HCEC 1CT (cell line): ENCODE data around the gene SRPK2.
"Not testable (repeated sequence)": the region's sequence is repeated elsewhere in the genome, so short reads cannot be mapped to it uniquely, and the experiment has no call there.

Experiments
- DNase-seq: peaks from one replicate; pipeline ENCODE4 v3.0.0-alpha.2; 2017

SRPK2 gene

DNA sequence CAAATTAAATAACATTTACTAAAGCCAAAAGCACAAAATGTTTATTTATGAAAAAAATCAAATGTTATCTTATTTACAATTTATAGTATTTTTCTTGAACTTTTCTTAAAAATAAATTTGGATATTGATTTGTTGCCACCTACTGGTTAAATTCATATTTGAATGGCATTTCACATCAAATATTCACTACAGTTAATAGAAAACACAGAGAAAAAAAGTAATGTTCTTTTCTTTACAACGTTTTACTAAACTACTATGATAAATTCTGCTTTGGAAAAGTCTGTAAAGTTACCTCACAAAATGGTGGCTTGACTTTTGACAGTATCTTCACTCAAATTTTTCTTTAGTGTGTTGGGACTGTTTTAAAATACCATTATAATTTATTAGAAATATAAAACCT lies 52.7 kb downstream of the SRPK2 start:
- peak; percentile 30 for DNase-seq

DNA sequence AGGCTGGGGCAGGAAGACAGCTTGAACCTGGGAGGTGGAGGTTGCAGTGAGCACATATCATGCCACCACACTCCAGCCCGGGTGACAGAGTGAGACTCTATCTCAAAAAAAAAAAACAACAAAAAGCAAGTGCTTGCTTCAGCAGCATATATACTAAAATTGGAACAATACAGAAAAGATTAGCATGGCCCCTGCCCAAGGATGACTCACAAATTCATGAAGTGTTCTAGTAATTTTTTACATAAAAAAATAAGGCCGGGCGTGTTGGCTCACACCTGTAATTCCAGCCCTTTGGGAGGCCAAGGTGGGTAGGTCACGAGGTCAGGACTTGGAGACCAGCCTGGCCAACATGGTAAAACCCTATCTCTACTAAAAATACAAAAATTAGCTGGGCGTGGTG lies 56.1 kb downstream of the SRPK2 start:
- DNase-seq = not testable (repeated sequence)

DNA sequence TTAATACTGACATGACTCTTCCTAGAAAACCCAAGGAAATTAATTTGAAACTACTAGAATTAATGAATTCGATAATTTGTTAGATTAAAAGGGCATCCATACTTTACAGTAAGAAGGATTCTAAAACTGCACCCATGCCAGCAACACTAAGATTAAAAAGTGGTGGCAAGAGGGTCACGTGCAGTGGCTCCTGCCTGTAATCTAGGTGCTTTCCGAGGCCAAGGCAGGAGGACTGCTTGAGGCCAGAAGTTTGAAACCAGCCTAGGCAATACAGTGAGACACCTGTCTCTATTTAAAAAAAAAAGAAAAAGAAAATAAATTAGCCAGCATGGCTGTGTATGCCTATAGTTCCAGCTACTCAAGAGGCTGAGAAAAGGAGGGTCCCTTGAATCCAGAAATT lies 58.2 kb downstream of the SRPK2 start:
- no peak for DNase-seq

DNA sequence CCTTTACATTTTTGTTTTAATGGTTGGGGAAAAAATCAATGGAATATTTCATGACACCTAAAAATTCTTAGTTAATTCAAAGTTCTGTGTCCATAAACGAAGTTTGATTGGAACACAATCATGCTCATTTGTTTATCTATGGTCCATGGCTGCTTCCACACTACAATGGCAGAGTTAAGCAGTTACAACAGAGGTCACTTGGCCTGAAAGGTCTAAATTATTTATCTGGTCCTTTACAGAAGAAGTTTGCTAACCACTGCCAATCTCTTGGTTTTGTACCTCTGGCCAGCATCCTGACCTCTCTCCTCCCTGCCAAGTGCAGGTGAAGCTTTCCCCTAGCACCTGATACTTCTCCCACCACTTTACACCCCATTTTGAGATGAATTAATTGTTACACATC lies 61.5 kb downstream of the SRPK2 start:
- no peak for DNase-seq

DNA sequence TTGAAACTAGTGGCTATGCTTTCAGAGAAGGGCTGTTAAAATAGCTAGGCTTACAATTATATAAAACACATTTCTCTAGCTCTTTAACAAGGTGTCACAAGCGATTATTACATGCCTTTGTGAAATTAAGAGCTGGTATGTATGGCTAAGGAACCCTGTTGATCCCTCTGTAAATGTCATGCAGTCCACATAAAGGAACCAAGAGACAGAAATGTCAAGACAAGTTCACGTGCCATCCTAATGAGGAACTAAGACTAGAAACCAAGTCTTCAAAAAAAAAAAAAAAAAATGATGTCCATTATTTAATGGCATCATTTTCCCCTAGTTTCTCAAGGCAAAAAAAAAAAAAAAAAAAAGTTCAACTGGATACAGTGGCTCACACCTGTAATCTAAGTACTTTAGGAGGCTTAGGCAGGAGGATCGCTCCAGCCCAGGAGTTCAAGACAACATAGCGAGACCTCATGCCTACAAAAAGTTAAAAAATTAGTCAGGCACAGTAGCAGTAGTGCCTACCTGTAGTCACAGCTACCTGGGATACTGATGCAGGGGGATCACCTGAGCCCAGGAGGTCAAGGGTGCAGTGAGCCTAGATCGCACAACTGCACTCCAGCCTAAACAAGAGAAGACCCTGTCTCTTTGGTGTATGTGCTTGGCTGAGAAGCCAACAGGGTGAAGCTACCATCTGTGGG lies 63.4 kb downstream of the SRPK2 start:
- DNase-seq = no peak

DNA sequence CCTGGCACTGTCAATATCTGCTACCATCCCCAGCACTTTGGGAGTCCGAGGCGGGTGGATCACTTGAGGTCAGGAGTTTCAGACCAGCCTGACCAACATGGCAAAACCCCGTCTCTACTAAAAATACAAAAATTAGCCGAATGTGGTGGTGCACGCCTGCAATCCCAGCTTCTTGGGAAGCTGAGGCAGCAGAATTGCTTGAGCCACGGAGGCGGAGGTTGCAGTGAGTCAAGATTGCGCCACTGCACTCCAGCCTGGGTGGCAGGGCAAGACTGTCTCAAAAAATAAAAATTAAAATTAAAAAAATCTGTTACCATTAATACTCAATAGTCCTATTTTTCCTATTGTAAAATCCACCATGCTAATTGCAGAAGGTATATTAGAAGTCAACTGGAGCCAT lies 64.1 kb downstream of the SRPK2 start:
- not testable (repeated sequence) for DNase-seq

DNA sequence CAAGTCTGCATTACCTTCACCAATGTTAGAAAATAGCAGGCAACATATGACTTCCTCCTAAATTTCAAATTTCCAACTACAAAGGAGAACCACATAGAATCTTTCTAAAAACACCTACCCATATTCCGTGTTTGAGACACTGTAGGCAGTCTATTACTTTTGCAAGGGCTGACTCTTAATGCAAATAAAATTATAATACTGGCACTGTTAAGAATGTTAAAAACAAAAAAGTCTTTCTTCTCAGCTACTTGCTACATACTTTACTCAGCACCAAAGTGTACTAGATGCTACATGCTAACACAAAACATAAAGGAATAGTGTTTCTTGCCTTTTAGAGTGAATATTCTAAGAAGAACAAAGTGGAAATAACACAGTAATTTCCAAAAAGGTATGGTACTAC lies 65.4 kb downstream of the SRPK2 start:
- no peak for DNase-seq

DNA sequence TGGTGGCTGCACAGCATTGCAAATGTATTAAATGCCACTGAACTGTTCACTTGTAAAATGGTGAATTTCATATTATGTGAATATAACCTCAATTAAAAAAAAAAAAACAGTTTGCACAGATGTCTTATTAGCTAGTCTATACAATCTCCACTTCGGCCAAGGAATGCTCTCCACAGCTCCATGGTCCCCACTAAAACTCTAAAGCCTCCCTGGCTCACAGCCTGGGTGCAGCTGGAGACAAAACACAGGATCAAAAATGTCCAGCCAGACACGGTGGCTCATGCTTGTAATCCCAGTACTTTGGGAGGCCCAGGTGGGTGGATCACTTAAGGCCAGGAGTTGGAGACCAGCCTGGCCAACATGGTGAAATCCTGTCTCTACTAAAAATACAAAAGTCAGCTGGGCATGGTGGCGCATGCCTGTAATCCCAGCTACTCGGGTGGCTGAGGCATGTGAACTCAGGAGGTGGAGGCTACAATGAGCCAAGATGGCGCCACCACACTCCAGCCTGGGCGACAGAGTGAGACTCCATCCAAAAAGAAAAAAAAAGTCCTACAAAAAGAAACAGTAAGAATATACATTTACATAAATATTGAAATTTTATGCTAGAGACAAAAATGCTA lies 66.0 kb downstream of the SRPK2 start:
- DNase-seq = no peak

DNA sequence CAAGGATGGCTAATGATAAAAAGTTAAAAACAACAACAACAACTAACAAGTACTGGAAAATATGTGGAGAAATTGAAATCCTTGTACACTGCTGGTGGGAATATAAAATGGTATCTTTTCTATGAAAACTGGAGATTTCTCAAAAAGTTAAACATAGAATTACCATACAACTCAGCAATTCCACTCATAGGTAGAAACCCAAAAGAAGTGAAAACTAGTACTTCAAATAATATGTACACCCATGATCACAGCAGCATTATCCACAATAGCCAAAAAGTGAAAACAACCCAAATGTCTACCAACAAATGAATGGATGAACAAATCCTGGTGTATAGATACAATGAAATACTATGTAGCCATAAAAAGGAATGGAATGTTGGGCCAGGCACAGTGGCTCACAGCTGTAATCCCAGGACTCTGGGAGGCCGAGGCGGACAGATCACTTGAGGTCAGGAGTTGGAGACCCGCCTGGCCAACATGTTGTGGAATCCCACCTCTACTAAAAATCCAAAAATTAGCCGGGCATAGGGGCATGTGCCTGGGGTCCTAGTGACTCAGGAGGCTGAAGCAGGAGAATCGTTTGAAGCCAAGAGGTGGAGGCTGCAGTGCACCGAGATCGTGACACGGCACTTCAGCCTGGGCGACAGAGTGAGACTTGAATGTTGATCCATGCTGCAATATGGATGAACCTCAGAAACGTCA lies 66.8 kb downstream of the SRPK2 start:
- DNase-seq = no peak

DNA sequence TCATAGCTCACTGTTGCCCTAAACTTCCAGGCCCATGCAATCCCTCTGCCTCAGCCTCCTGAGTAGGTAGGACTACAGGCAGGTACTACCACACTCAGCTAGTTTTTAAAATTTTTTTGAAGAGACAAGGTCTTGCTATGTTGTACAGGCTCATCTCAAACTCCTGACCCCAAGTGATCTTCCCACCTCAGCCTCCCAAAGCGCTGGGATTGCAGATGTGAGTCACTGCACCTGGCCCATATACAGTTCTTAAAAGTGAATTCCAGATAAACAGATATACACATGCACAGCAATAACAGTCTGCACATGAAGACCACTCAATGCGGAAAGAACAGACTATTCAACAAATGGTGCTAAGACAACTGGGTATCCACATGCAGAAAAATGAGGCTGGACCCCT lies 67.8 kb downstream of the SRPK2 start:
- no peak for DNase-seq

DNA sequence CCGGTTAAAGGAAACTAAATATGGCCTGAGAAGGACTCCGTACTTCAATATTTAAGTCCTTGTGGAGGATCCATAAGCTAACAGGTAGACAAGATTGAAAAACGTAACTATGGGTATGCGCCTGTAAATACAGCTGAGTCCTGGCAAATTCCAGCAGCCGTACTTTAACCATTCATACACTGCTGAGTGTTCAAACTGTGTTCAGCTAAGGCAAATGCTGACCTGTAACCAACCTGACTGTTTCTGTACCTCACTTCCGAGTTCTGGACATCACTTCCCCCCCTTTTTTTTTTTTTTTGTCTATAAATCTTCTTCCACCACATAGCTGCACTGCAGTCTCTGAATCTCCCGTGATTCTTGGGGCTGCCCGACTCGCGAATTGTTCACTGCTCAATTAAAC lies 69.1 kb downstream of the SRPK2 start:
- no peak for DNase-seq

DNA sequence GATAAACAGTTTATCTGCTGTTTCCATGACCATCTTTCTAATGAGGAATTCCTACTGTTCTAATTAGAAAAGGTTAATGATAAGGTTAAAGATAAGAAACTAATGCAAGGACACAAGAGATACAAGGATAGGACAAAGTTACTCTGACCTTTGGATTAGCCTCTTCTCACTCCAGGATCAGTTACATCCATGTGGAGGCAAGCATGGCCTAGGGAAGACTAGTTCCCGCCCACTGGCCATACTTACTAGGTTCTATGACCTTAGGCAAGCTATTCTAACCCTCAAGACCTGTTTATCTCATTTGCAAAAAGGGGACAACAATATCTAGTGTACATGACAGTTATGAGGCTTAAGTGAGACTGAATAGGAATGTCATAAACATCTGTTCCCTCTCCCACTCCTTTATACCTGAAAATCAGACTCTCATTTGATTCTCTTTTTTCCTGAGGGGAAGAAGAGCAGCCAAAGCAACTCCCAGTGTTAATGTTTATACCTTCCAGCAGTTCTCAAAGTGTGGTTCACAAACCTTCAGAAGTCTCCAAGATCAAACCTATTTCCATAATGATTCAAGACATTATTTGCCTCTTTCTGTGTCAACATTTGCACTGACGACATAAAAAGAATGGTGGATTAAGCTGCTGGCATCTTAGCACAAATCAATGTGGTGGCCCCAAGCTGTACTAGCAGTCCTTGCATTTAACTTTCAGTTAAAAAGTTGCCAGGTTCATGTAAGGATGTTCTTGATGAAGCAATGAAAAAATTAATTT lies 72.0 kb downstream of the SRPK2 start:
- no peak for DNase-seq

DNA sequence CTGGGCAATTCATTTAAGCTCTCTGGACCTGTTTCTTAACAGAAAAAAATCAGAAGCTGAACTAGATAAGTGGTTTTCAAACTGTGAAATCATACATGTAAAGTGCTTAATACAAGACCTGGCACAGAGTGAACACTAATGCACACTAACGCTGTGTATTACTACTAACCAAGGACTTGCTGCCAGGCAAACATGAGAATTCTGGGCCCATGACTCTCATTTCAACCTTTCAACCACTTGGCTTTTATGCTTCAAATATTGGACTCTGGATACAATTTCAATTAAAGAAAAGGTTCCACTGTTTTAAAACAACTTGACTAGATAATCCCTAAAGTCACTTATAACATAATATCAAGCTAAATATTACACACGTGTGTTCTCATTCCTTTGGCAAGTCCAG lies 73.4 kb downstream of the SRPK2 start:
- DNase-seq = no peak

DNA sequence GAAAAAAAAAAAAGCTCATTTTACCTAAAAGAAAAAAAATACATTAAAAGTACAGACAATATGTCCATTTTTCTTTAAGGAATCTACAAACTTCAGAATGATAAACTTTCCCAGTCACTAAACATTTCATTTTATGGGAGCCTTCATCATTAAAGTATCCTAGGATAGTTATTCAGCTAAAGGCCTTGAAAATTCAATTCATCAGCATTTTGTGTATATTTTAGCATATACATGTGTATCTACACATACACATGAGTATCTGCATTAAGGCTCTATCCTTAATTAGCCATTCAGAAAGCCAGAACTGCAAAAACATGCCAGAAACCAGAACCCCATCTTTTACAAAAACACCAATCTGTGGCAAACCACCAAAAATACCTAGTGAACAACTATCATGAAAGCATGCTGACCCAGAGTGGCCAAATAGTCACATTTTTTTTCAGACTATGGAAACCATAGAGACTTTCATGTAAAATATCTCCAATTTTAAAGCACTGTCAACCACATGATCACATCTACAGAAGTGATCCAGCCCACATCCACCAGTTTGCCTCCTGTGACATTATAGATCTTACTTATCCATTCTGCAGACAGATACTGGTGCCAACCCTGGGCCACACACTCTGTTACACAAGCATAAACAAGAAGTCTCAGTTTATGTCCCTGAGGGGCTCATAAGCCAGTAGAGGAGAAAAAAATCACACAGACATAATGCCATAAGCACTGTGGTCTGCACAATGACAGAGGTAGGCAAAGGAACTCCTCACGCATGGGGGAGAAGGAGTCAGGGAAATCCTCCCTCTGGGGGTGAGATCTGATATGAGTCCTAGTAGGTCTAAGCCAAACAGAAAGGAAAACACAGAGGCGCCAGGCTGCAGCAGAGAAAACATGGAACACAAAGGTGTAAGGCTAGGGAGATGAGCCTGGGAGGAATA lies 79.2 kb downstream of the SRPK2 start:
- no peak for DNase-seq

DNA sequence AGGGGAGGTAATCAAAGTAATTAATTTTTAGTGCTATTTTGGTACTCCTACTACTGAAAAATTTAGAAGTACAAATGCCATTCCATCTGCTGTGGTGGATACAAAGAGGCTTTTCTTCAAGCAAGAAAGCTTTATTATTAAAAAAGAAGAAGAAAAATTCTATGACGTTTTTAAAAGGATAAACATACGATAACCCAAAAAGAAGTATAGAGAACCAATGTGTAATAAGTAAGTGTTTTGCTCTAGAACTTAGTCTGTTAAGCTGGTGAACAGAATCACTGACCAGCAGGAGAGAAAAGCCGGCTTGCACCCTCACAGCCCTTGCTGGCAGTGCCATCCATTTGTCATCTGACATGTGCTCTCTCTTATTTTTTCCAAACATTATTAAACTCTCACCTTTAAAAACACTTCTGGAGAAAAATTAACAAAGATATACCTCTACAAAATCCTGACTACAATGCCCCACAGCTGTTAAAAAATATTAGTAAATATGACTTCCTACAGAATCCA lies 81.5 kb downstream of the SRPK2 start:
- DNase-seq = no peak

DNA sequence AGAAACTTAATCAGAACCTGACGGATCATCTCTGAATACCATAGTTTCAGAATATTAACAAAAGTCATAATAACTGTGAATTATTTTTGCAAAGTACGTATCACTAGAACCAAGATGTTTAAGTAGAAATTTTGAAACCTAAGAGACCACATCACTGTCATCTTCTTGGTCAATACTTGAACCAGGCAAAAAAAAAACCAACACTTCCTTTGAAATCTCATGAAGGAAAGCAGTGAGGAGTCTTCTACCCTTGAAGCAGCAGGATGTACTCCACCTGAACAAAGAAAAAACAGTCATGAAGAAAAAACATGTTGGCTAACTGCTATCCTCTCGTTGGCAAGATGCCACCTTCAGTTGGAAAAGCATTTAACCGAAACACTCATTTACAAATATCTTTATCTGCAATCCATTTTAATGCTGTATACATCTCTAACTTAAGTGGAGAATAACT lies 82.4 kb downstream of the SRPK2 start:
- no peak for DNase-seq

DNA sequence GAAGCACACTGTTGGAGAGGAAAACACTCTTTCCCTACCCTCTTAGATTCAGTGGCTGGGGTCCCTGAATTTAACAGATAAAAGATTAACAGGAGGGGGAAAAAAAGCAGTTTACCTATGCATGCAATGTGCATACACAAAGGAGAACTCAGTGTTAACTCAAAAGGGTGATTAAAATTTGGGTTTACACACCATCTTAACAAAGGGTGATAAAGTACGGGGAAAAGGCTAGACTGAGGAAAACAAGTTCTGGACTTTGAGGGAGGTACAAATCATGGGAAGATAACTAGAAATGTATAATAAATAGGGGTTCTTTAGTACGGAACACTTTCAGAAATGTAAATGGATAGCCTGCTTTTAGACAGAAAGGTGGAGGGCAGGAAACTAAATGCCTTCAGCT lies 83.1 kb downstream of the SRPK2 start:
- no peak for DNase-seq

DNA sequence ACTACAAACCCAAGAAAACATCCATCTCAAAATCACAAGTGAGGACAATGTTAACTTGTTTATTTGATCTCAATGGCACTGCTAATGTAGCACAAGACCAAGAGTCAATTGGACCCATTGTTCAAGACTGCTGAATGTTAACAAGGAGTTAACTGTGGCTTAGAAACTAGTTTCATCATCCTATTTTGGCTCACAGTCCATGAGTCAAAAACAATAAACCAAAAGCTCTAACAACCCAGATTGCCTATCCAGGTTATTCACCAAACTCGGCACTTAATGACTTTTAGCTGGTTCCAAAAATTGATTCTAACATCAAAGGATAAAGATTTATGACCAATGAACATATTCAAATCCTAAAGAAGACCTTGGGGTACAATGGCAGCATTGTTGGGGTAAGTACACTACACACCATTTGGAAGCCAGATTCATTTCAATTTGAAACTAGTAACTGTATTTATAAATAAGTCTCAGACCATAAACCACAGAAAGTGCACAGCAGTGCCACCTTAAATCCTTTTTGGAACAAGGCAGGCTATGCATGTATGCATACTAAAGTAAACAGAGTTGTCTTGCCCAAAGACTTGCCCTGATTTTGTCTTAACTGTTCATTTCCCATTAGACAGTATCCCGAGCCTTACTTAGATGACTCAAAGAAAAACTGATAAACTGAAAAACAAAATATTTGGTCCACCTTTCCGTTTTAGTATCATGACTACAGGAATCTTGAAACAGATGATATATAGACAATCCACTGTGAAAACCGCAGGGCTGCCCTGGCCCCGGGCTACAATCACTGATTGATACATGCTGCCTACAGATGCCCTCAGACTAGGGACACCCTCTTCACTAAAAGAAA lies 84.5 kb downstream of the SRPK2 start:
- peak; percentile 59 for DNase-seq

DNA sequence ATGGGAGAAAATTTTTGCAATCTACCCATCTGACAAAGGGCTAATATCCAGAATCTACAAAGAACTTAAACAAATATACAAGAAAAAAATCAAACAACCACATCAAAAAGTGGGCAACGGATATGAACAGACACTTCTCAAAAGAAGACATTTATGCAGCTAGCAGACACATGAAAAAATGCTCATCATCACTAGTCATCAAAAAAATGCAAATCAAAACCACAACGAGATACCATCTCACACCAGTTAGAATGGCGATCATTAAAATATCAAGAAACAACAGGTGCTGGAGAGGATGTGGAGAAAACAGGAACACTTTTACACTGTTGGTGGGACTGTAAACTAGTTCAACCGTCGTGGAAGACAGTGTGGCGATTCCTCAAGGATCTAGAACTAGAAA lies 88.1 kb downstream of the SRPK2 start:
- DNase-seq = not testable (repeated sequence)

DNA sequence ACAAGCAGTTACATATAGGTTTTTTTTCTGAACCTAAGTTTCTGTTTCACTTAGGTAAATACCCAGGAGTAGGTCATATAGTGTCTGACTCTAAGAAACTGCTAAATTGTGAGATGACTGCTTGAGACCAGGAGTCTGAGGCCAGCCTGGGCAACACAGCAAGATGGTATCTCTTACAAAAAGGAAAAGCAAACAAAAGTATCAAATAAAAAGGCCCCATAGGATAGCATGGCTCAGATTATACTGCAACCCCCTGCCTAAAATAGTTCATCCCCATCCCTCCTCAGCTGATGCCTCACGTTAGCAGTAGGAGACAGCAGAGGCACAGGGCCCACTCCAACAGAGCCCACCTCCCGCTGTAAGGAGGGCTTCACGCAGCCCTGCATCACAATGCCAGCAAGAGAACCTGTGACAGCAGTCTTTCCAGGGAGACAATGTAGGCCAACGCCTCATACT lies 90.3 kb downstream of the SRPK2 start:
- DNase-seq = no peak

DNA sequence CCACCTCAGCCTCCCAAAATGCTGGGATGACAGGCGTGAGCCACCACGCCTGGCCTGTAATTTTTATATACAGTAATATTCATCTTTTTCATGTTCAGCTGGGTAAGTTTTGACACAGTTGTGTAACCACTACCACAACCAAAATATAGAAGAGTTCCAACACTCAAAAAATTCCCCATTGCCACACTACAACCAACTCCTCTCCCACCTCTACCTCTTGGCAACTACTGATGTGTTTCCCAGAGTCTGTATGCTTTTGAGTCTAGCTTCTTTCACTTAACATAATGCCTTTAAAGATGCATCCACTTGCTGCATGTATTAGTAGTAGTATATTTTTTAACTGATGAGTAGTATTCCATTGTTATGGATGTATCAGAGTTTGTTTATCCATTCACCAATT lies 90.7 kb downstream of the SRPK2 start:
- DNase-seq = no peak
